CD14-positive monocyte (primary cell): ENCODE data around the gene PHRF1. TPM values are rescaled to one million over a fixed set of nuclear protein-coding genes. Genes with fewer than 3 reads are reported as not detected.

ENCODE experiments used
- DNase-seq, 3 donors: peaks; one replicate each; pipeline ENCODE4 v3.0.0-alpha.2; 2011 to 2022
- H2AFZ ChIP-seq: 2 replicates; pipeline ENCODE4 v1.6.0; 2012; ENCODE audit warnings: mild to moderate bottlenecking, low read depth, low read length, inconsistent platforms; ENCODE audit not compliant: insufficient read depth, poor library complexity, severe bottlenecking
- H3K27ac ChIP-seq, 2 donors: 1 replicate in 1 of 2; 2 replicates in 1 of 2; pipeline ENCODE4 v1.5.1; 2012 to 2013; ENCODE audit warnings: low read length in 2 of 2, control low read depth in 1 of 2, inconsistent platforms in 1 of 2, low read depth in 1 of 2, mild to moderate bottlenecking in 1 of 2
- H3K27me3 ChIP-seq, 2 donors: one replicate each; pipeline versions ENCODE4 v1.6.0 to v1.6.1; 2011 to 2013; ENCODE audit warnings: low read length in 2 of 2; ENCODE audit not compliant: control insufficient read depth in 2 of 2, insufficient read depth in 2 of 2
- H3K36me3 ChIP-seq, 2 donors: replicated peaks in 1 of 2; 1 replicate in 1 of 2; 2 replicates in 1 of 2; pipeline versions ENCODE4 v1.5.1 to v1.6.1; 2012 to 2013; ENCODE audit warnings: low read length in 2 of 2, control low read depth in 1 of 2, inconsistent platforms in 1 of 2, mild to moderate bottlenecking in 1 of 2; ENCODE audit not compliant: insufficient read depth in 2 of 2, control insufficient read depth in 1 of 2
- H3K4me1 ChIP-seq, 2 donors: 1 replicate in 1 of 2; 2 replicates in 1 of 2; pipeline versions ENCODE4 v1.5.1 to v1.6.1; 2012 to 2013; ENCODE audit warnings: low read length in 2 of 2, control low read depth in 1 of 2, inconsistent platforms in 1 of 2, mild to moderate bottlenecking in 1 of 2, moderate library complexity in 1 of 2; ENCODE audit not compliant: insufficient read depth in 2 of 2, control insufficient read depth in 1 of 2
- H3K4me2 ChIP-seq: replicated peaks from 2 replicates; pipeline ENCODE3; 2012; ENCODE audit warnings: low read length, moderate library complexity, mild to moderate bottlenecking; ENCODE audit not compliant: poor library complexity, severe bottlenecking; ENCODE audit errors: extremely low read depth
- H3K4me3 ChIP-seq, 3 experiments: fragments of 200-600 bp in 1 of 3; sonication (generic) in 1 of 3; replicated peaks in 1 of 3; 1 replicate in 2 of 3; 2 replicates in 1 of 3; pipeline ENCODE4 v1.5.1; 2011 to 2013; ENCODE audit warnings: low read length in 3 of 3, mild to moderate bottlenecking in 3 of 3, control low read depth in 2 of 3, low read depth in 2 of 3, inconsistent platforms in 1 of 3, moderate library complexity in 1 of 3
- H3K79me2 ChIP-seq: 2 replicates; pipeline ENCODE4 v1.6.0; 2012; ENCODE audit warnings: mild to moderate bottlenecking, control low read depth, inconsistent platforms, low read length, moderate library complexity; ENCODE audit not compliant: insufficient read depth
- H3K9ac ChIP-seq: 2 replicates; pipeline ENCODE4 v1.6.0; 2017; ENCODE audit warnings: low read length, mild to moderate bottlenecking; ENCODE audit not compliant: insufficient read depth, poor library complexity, severe bottlenecking
- H3K9me3 ChIP-seq, 2 donors: replicated peaks in 1 of 2; 1 replicate in 1 of 2; 2 replicates in 1 of 2; pipeline versions ENCODE4 v1.5.1 to v1.6.1; 2012 to 2013; ENCODE audit warnings: low read length in 2 of 2, control low read depth in 1 of 2; ENCODE audit not compliant: control insufficient read depth in 1 of 2, insufficient read depth in 1 of 2
- H4K20me1 ChIP-seq: 2 replicates; pipeline ENCODE4 v1.6.0; 2012; ENCODE audit warnings: mild to moderate bottlenecking, low read length, control low read depth, moderate library complexity; ENCODE audit not compliant: insufficient read depth
- H3K27ac Mint-ChIP-seq, 7 donors: one replicate each; pipeline ENCODE4 v1.8.0; 2020; ENCODE audit warnings: mild to moderate bottlenecking in 7 of 7, mixed read lengths in 7 of 7, moderate library complexity in 6 of 7, inconsistent platforms in 2 of 7
- H3K27me3 Mint-ChIP-seq, 3 donors: one replicate each; pipeline ENCODE4 v1.8.0; 2021 to 2022; ENCODE audit warnings: low read depth in 3 of 3, mild to moderate bottlenecking in 3 of 3, mixed read lengths in 3 of 3, moderate library complexity in 3 of 3, inconsistent platforms in 1 of 3
- H3K36me3 Mint-ChIP-seq, 2 donors: one replicate each; pipeline ENCODE4 v1.8.0; 2020; ENCODE audit warnings: mixed read lengths in 2 of 2, inconsistent platforms in 1 of 2, mild to moderate bottlenecking in 1 of 2
- H3K4me1 Mint-ChIP-seq: one replicate; pipeline ENCODE4 v1.8.0; 2020; ENCODE audit warnings: mild to moderate bottlenecking, mixed read lengths
- H3K4me3 Mint-ChIP-seq, 2 donors: one replicate each; pipeline ENCODE4 v1.8.0; 2020; ENCODE audit warnings: mild to moderate bottlenecking in 2 of 2, mixed read lengths in 2 of 2, moderate library complexity in 1 of 2
- H3K9me3 Mint-ChIP-seq, 7 donors: one replicate each; pipeline ENCODE4 v1.8.0; 2020 to 2022; ENCODE audit warnings: mixed read lengths in 7 of 7, mild to moderate bottlenecking in 6 of 7, moderate library complexity in 6 of 7, inconsistent platforms in 2 of 7
- WGBS: methylation state at CpG from one replicate; pipeline ENCODE4 v1.1.5; 2013; ENCODE audit warnings: missing lambda C conversion rate; ENCODE audit not compliant: insufficient coverage; 5-methylcytosine and 5-hydroxymethylcytosine counted together
- intact Hi-C, 2 donors: fragments of 100-400 bp; cut with micrococcal nuclease; formaldehyde crosslinking; loops; one replicate each; pipeline versions ENCODE4 v1.15.0 to v1.15.1; 2023
- polyA plus RNA-seq, 3 donors: library from polyadenylated mRNA; depleted of rRNA in 1 of 3; unstranded in 2 of 3; stranded (reverse) in 1 of 3; fragments of 300-500 nt in 2 of 3; fragments of >200 nt in 1 of 3; fragmentation: Illumina TruSeq in 2 of 3; gene quantifications; 1 replicate in 2 of 3; 2 replicates in 1 of 3; pipeline ENCODE4 v1.2.3, GENCODE V29; 2012 to 2021
- TF ChIP-seq, protein P1 (sequence below): fragments of 200-600 bp; IDR thresholded peaks from one replicate; pipeline ENCODE4 v1.8.0; 2022; ENCODE audit warnings: antibody characterized with exemption, mild to moderate bottlenecking

PHRF1 gene
- polyA plus RNA-seq, 3 donors = 1.3 to 11.1 (median 3.3) TPM

DNA sequence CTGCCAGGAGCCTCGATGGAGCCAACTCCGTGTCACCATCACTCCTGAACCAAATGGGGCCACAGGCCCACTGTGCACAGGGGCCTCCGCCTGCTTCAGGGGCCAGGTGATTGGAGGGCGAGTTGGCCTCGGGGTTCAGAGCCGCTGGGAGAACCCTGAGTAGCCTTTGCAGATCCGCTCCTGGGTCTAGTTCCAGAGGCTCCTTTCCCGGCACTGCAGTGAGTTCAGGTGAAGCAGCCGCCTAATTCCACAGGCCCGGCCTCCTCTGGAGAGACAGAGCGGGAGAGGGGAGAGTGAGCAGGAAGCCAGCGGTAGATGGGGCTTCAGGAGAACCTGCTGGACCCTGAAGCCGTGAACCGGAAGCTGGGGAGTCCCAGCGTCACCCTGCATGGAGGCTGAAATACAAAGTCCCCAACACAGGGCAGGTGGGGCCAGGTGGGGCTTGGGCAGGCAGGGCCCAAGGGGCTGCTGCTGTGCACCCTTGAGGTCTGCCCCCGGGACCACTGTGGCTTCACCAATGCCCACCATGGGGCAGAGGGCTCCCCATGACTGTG is 83.3 kb downstream of the PHRF1 start:
- Histone ChIP-seq H3K9me3 (no peaks in the 10 kb centered on the region), H2AFZ (no peak overlapping the region), H3K27ac (no peak overlapping the region), H4K20me1 (peaks cover 16% of the 10 kb centered on the region), H3K36me3 (peaks cover 49 to 66% of the 10 kb centered on the region in 2 donors), H3K4me2 (no peak overlapping the region), H3K27me3 (no peaks in the 10 kb centered on the region), H3K4me1 (no peaks in the 10 kb centered on the region), H3K4me3 (no peak overlapping the region), H3K79me2 (no peaks in the 10 kb centered on the region), H3K9ac (no peak overlapping the region)
- 96% methylated on average over 15 of the region's 16 CpGs for WGBS
- intact Hi-C loops = loop anchor here in 1 of 2 donors (5.0 kb wide), 1 partner anchor 63 kb away; no protein-coding TSS in a partner anchor
- no peaks in the 10 kb centered on the region for H3K4me1 Mint-ChIP-seq
- H3K27me3 Mint-ChIP-seq = peaks cover 2 to 5% (median 3%) of the 10 kb centered on the region in 3 donors
- no peak overlapping the region for H3K27ac Mint-ChIP-seq
- no peak overlapping the region for H3K4me3 Mint-ChIP-seq
- peaks cover 43 to 87% of the 10 kb centered on the region in 2 donors for H3K36me3 Mint-ChIP-seq
- TF ChIP-seq, protein P1, sequence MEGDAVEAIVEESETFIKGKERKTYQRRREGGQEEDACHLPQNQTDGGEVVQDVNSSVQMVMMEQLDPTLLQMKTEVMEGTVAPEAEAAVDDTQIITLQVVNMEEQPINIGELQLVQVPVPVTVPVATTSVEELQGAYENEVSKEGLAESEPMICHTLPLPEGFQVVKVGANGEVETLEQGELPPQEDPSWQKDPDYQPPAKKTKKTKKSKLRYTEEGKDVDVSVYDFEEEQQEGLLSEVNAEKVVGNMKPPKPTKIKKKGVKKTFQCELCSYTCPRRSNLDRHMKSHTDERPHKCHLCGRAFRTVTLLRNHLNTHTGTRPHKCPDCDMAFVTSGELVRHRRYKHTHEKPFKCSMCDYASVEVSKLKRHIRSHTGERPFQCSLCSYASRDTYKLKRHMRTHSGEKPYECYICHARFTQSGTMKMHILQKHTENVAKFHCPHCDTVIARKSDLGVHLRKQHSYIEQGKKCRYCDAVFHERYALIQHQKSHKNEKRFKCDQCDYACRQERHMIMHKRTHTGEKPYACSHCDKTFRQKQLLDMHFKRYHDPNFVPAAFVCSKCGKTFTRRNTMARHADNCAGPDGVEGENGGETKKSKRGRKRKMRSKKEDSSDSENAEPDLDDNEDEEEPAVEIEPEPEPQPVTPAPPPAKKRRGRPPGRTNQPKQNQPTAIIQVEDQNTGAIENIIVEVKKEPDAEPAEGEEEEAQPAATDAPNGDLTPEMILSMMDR = no peak
- no peak for DNase-seq
- no peaks in the 10 kb centered on the region for H3K9me3 Mint-ChIP-seq

DNA sequence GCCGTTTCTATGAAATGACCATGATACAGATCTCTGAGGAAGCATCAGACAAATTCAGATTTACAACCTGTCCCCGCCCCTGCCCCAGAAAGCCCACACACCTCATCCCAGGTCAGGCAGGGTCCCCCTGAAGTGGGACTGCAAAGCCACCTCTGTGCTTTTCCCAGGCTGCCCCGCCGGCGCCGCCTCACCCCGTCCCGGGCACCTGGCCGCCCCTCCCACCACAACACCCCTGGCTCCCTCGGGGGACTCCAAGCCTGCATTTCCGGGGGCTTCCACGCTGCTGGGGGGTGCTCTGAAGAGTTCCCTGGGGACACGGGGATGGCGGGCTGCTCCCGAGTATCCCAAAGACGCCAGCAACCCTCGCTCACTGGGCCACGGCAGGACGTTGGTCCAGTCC is 84.0 kb downstream of the PHRF1 start:
- DNase-seq = no peak
- no peaks in the 10 kb centered on the region for H3K4me1 ChIP-seq
- WGBS = 99% methylated on average over 15 of the region's 19 CpGs
- no peak overlapping the region for H3K4me2 ChIP-seq
- no peak overlapping the region for H2AFZ ChIP-seq
- Mint-ChIP-seq H3K27me3 (peaks cover 2 to 5% (median 3%) of the 10 kb centered on the region in 3 donors), H3K9me3 (peaks cover 0 to 2% (median 0%) of the 10 kb centered on the region in 7 donors), H3K4me1 (no peaks in the 10 kb centered on the region), H3K36me3 (peaks cover 42 to 82% of the 10 kb centered on the region in 2 donors), H3K4me3 (no peak overlapping the region), H3K27ac (no peak overlapping the region)
- no peaks in the 10 kb centered on the region for H3K79me2 ChIP-seq
- peaks cover 52 to 71% of the 10 kb centered on the region in 2 donors for H3K36me3 ChIP-seq
- H3K9ac ChIP-seq = no peak overlapping the region
- intact Hi-C loops = loop anchor here in 1 of 2 donors (5.0 kb wide), 1 partner anchor 62 kb away; no protein-coding TSS in a partner anchor
- H3K27me3 ChIP-seq = no peaks in the 10 kb centered on the region
- no peak overlapping the region for H3K4me3 ChIP-seq
- no peaks in the 10 kb centered on the region for H3K9me3 ChIP-seq
- TF ChIP-seq, protein P1 = no peak
- H3K27ac ChIP-seq = no peak overlapping the region
- H4K20me1 ChIP-seq = peaks cover 16% of the 10 kb centered on the region
